DOHH2 (cell line): Measurements from ENCODE around the gene NINJ2.

Experiments
- H3F3A ChIP-seq: fragments of 200-600 bp; sonication (generic), shearing (Covaris generic); 2 replicates; pipeline ENCODE4 v1.6.0; 2016; ENCODE audit warnings: antibody characterized with exemption, mild to moderate bottlenecking; ENCODE audit not compliant: control insufficient read depth, insufficient read depth
- H3K27ac ChIP-seq: fragments of 200-600 bp; sonication (generic); 2 replicates; pipeline ENCODE4 v1.5.1; 2014; ENCODE audit warnings: low read depth, mild to moderate bottlenecking, low read length, moderate library complexity
- H3K27me3 ChIP-seq: fragments of 200-600 bp; sonication (generic); 2 replicates; pipeline ENCODE4 v1.6.1; 2014; ENCODE audit warnings: mild to moderate bottlenecking, low read length, mixed read lengths; ENCODE audit not compliant: control insufficient read depth
- H3K36me3 ChIP-seq: fragments of 200-600 bp; sonication (generic); 2 replicates; pipeline ENCODE4 v1.6.1; 2014; ENCODE audit warnings: mild to moderate bottlenecking, low read length, moderate library complexity, mixed read lengths; ENCODE audit not compliant: control insufficient read depth
- H3K4me1 ChIP-seq: fragments of 200-600 bp; sonication (generic); 2 replicates; pipeline ENCODE4 v1.6.1; 2014; ENCODE audit warnings: mild to moderate bottlenecking, low read length, mixed read lengths; ENCODE audit not compliant: control insufficient read depth
- H3K4me2 ChIP-seq: fragments of 200-600 bp; sonication (generic); 2 replicates; pipeline ENCODE4 v1.6.0; 2014; ENCODE audit warnings: mild to moderate bottlenecking, low read length, moderate library complexity
- H3K4me3 ChIP-seq: fragments of 200-600 bp; sonication (generic); 2 replicates; pipeline ENCODE4 v1.5.1; 2014; ENCODE audit warnings: mild to moderate bottlenecking, low read length, mixed read lengths
- H3K79me2 ChIP-seq: fragments of 200-600 bp; sonication (generic); 2 replicates; pipeline ENCODE4 v1.6.1; 2014; ENCODE audit warnings: mild to moderate bottlenecking, low read length, mixed read lengths; ENCODE audit not compliant: control insufficient read depth
- H3K9me2 ChIP-seq: fragments of 200-600 bp; sonication (generic); replicated peaks from 2 replicates; pipeline ENCODE4 v1.6.1; 2014; ENCODE audit warnings: mild to moderate bottlenecking, low read length, mixed read lengths; ENCODE audit not compliant: control insufficient read depth
- H3K9me3 ChIP-seq: fragments of 200-600 bp; sonication (generic); 2 replicates; pipeline ENCODE4 v1.6.1; 2014; ENCODE audit warnings: antibody characterized with exemption, low read length, mixed read lengths; ENCODE audit not compliant: control insufficient read depth, insufficient read depth
- H4K20me1 ChIP-seq: fragments of 200-600 bp; sonication (generic); 2 replicates; pipeline ENCODE4 v1.6.0; 2014; ENCODE audit warnings: low read depth, mild to moderate bottlenecking, antibody characterized with exemption, low read length, moderate library complexity; ENCODE audit not compliant: control insufficient read depth, insufficient read depth
- CTCF ChIP-seq: fragments of 200-600 bp; sonication (generic); IDR thresholded peaks from one replicate; pipeline ENCODE4 v1.5.1; 2014; ENCODE audit warnings: antibody characterized with exemption, mild to moderate bottlenecking, low read depth, low read length; ENCODE audit not compliant: poor library complexity, severe bottlenecking
- EZH2phosphoT487 ChIP-seq: fragments of 200-600 bp; sonication (generic); IDR thresholded peaks from 2 replicates; pipeline ENCODE4 v1.6.1; 2017; ENCODE audit warnings: borderline replicate concordance, mild to moderate bottlenecking, antibody characterized with exemption, low read length, moderate library complexity, mixed read lengths

NINJ2 gene

GRCh38 chr12:697481-697880 is 34.2 kb upstream of the NINJ2 start:
- H3K9me2 ChIP-seq: no peaks in the 10 kb centered on the region
- TF ChIP-seq CTCF (no peak), EZH2phosphoT487 (no peak)
- H3K79me2 ChIP-seq: no peaks in the 10 kb centered on the region
- peaks cover 12% of the 10 kb centered on the region for H3K9me3 ChIP-seq
- no peaks in the 10 kb centered on the region for H3K27me3 ChIP-seq
- peaks cover 10% of the 10 kb centered on the region for H3K4me1 ChIP-seq
- no peaks in the 10 kb centered on the region for H3K36me3 ChIP-seq
- H4K20me1 ChIP-seq: no peaks in the 10 kb centered on the region
- H3K4me3 ChIP-seq: no peak overlapping the region
- H3K4me2 ChIP-seq: no peak overlapping the region
- no peak overlapping the region for H3K27ac ChIP-seq
- H3F3A ChIP-seq: no peaks in the 10 kb centered on the region

- Histone ChIP-seq H4K20me1 (no peaks in the 10 kb centered on the region), H3K27me3 (no peaks in the 10 kb centered on the region), H3F3A (no peaks in the 10 kb centered on the region), H3K9me2 (no peaks in the 10 kb centered on the region), H3K9me3 (peaks cover 12% of the 10 kb centered on the region), H3K4me2 (no peak overlapping the region), H3K4me1 (peaks cover 18% of the 10 kb centered on the region), H3K79me2 (no peaks in the 10 kb centered on the region), H3K36me3 (no peaks in the 10 kb centered on the region), H3K27ac (no peak overlapping the region), H3K4me3 (no peak overlapping the region)
- TF ChIP-seq CTCF (no peak), EZH2phosphoT487 (no peak)
Measured at GRCh38 chr12:694734-695503, 31.7 kb upstream of the NINJ2 start.

- Histone ChIP-seq H3K79me2 (no peaks in the 10 kb centered on the region), H3K36me3 (no peaks in the 10 kb centered on the region), H3K27ac (no peak overlapping the region), H3K4me3 (no peak overlapping the region), H3K4me2 (no peak overlapping the region), H3K4me1 (peaks cover 21% of the 10 kb centered on the region), H3F3A (no peaks in the 10 kb centered on the region), H4K20me1 (no peaks in the 10 kb centered on the region), H3K27me3 (no peaks in the 10 kb centered on the region), H3K9me3 (peaks cover 12% of the 10 kb centered on the region), H3K9me2 (no peaks in the 10 kb centered on the region)
- TF ChIP-seq EZH2phosphoT487 (no peak), CTCF (no peak)
Measured at GRCh38 chr12:693934-694533, 30.8 kb upstream of the NINJ2 start.
